IMR-90 (cell line): ENCODE measurements around the gene HCN3. TPM values are rescaled to one million over a fixed set of nuclear protein-coding genes. Genes with fewer than 3 reads are reported as not detected.

Experiments
- ATAC-seq: fragments of 200-7000 bp; cut with Tn5 transposase; 2 replicates; pipeline ENCODE4 v1.9.1; 2020; ENCODE audit warnings: low read depth, mild to moderate bottlenecking, moderate library complexity
- BruUV-seq: library from RNA; stranded (reverse); fragments of 400-500 nt; replicated peaks from 2 replicates; lab custom pipeline; 2021; lab: Mats Ljungman, UMichigan
- CTCF ChIA-PET: fragments of 300-600 bp; formaldehyde crosslinking; extraction: SDS; loops from one replicate; lab custom pipeline; 2021; ENCODE audit warnings: antibody characterized with exemption; lab: Yijun Ruan, JAX
- POLR2A ChIA-PET: fragments of 300-600 bp; sonication (Branson Sonifier 250); formaldehyde crosslinking; loops from one replicate; lab custom pipeline; 2022; ENCODE audit warnings: antibody characterized with exemption; ENCODE audit not compliant: unreplicated experiment; lab: Charles Lee
- DNase-seq: peaks from one replicate; pipeline ENCODE4 v3.0.0; 2013
- H2AFZ ChIP-seq: replicated peaks from 2 replicates; pipeline ENCODE3; 2013; ENCODE audit warnings: low read length, mild to moderate bottlenecking; ENCODE audit not compliant: poor library complexity
- H2AK5ac ChIP-seq: 2 replicates; pipeline ENCODE4 v1.6.1; 2013; ENCODE audit warnings: low read depth, low read length, inconsistent platforms
- H2AK9ac ChIP-seq: replicated peaks from 2 replicates; pipeline ENCODE3; 2013; ENCODE audit warnings: mild to moderate bottlenecking, low read depth, low read length, moderate library complexity; ENCODE audit not compliant: poor library complexity
- H2BK120ac ChIP-seq: 2 replicates; pipeline ENCODE4 v1.6.1; 2013; ENCODE audit warnings: low read depth, low read length, inconsistent platforms
- H2BK15ac ChIP-seq: 3 replicates; pipeline ENCODE4 v1.6.1; 2013; ENCODE audit warnings: low read depth, low read length, inconsistent platforms
- H2BK20ac ChIP-seq: 2 replicates; pipeline ENCODE4 v1.6.1; 2013; ENCODE audit warnings: low read depth, mild to moderate bottlenecking, inconsistent platforms, low read length, moderate library complexity
- H2BK5ac ChIP-seq: 2 replicates; pipeline ENCODE4 v1.6.1; 2013; ENCODE audit warnings: mild to moderate bottlenecking, low read depth, low read length, inconsistent platforms; ENCODE audit not compliant: poor library complexity, severe bottlenecking
- H3K14ac ChIP-seq: replicated peaks from 2 replicates; pipeline ENCODE4 v1.6.1; 2013; ENCODE audit warnings: low read depth, low read length, inconsistent platforms
- H3K18ac ChIP-seq: 2 replicates; pipeline ENCODE4 v1.6.1; 2013; ENCODE audit warnings: low read depth, low read length, control low read depth
- H3K23ac ChIP-seq: 2 replicates; pipeline ENCODE4 v1.6.1; 2013; ENCODE audit warnings: low read depth, low read length, inconsistent platforms
- H3K27ac ChIP-seq: 2 replicates; pipeline ENCODE4 v1.5.1; 2013; ENCODE audit warnings: mild to moderate bottlenecking, control low read depth, low read length; ENCODE audit not compliant: insufficient read depth
- H3K27me3 ChIP-seq: 2 replicates; pipeline ENCODE4 v1.6.1; 2013; ENCODE audit warnings: low read length; ENCODE audit not compliant: control insufficient read depth, insufficient read depth
- H3K36me3 ChIP-seq: 2 replicates; pipeline ENCODE4 v1.6.1; 2013; ENCODE audit warnings: low read length, mixed read lengths; ENCODE audit not compliant: control insufficient read depth, insufficient read depth
- H3K4ac ChIP-seq: 2 replicates; pipeline ENCODE4 v1.6.1; 2013; ENCODE audit warnings: low read depth, low read length, inconsistent platforms
- H3K4me1 ChIP-seq: 2 replicates; pipeline ENCODE4 v1.6.1; 2013; ENCODE audit warnings: low read length, mixed read lengths; ENCODE audit not compliant: control insufficient read depth, insufficient read depth
- H3K4me2 ChIP-seq: 2 replicates; pipeline ENCODE4 v1.6.1; 2013; ENCODE audit warnings: low read depth, mild to moderate bottlenecking, control low read depth, low read length, moderate library complexity
- H3K4me3 ChIP-seq: 2 replicates; pipeline ENCODE4 v1.5.1; 2013; ENCODE audit warnings: low read depth, mild to moderate bottlenecking, control low read depth, low read length, moderate library complexity; ENCODE audit not compliant: insufficient read depth
- H3K56ac ChIP-seq: 2 replicates; pipeline ENCODE4 v1.6.1; 2013; ENCODE audit warnings: low read length, inconsistent platforms; ENCODE audit not compliant: insufficient read depth; ENCODE audit errors: extremely low read depth
- H3K79me1 ChIP-seq, 2 experiments: 2 replicates each; pipeline ENCODE4 v1.6.1; 2013; ENCODE audit warnings: low read length in 2 of 2, inconsistent platforms in 1 of 2, low read depth in 1 of 2
- H3K9ac ChIP-seq: 2 replicates; pipeline ENCODE4 v1.6.1; 2013; ENCODE audit warnings: low read depth, low read length, control low read depth
- H3K9me1 ChIP-seq: 2 replicates; pipeline ENCODE4 v1.6.1; 2013; ENCODE audit warnings: low read length, inconsistent platforms; ENCODE audit not compliant: insufficient read depth
- H3K9me3 ChIP-seq: 2 replicates; pipeline ENCODE4 v1.6.1; 2013; ENCODE audit warnings: low read length; ENCODE audit not compliant: control insufficient read depth, insufficient read depth
- H4K20me1 ChIP-seq: 2 replicates; pipeline ENCODE4 v1.6.1; 2013; ENCODE audit warnings: low read length, inconsistent platforms; ENCODE audit not compliant: insufficient read depth
- H4K5ac ChIP-seq: 2 replicates; pipeline ENCODE4 v1.6.1; 2013; ENCODE audit warnings: mild to moderate bottlenecking, low read depth, low read length, control low read depth
- H4K8ac ChIP-seq, 2 experiments: 2 replicates each; pipeline ENCODE4 v1.6.1; 2013; ENCODE audit warnings: low read depth in 2 of 2, low read length in 2 of 2, control low read depth in 1 of 2, inconsistent platforms in 1 of 2
- H4K91ac ChIP-seq: 2 replicates; pipeline ENCODE4 v1.6.1; 2013; ENCODE audit warnings: low read depth, low read length, inconsistent platforms; ENCODE audit not compliant: insufficient read depth
- BHLHE40 ChIP-seq: fragments of 150-350 bp; IDR thresholded peaks from 2 replicates; pipeline ENCODE4 v1.6.1; 2016; ENCODE audit warnings: mild to moderate bottlenecking, low read depth, low read length
- CEBPB ChIP-seq: IDR thresholded peaks from 2 replicates; pipeline ENCODE4 v1.6.1; 2012; ENCODE audit warnings: low read depth, low read length, improper control_type of control experiment
- CHD1 ChIP-seq: IDR thresholded peaks from 2 replicates; pipeline ENCODE4 v1.6.1; 2012; ENCODE audit warnings: low read depth, low read length, improper control_type of control experiment
- CTCF ChIP-seq: conservative IDR thresholded peaks from 2 replicates; pipeline ENCODE4 v1.5.1; 2012; ENCODE audit warnings: mild to moderate bottlenecking, low read depth, low read length, improper control_type of control experiment
- FOS ChIP-seq: fragments of 150-350 bp; IDR thresholded peaks from 2 replicates; pipeline ENCODE4 v1.6.1; 2016; ENCODE audit warnings: low read depth, low read length
- MAFK ChIP-seq: IDR thresholded peaks from 2 replicates; pipeline ENCODE4 v1.6.1; 2012; ENCODE audit warnings: low read depth, low read length, improper control_type of control experiment
- MAZ ChIP-seq: IDR thresholded peaks from 2 replicates; pipeline ENCODE4 v1.6.1; 2012; ENCODE audit warnings: low read depth, mild to moderate bottlenecking, low read length, improper control_type of control experiment, moderate library complexity, borderline replicate concordance
- MXI1 ChIP-seq: IDR thresholded peaks from 2 replicates; pipeline ENCODE4 v1.6.1; 2012; ENCODE audit warnings: low read depth, mild to moderate bottlenecking, low read length, moderate library complexity, borderline replicate concordance
- NFE2L2 ChIP-seq: fragments of 150-350 bp; IDR thresholded peaks from 2 replicates; pipeline ENCODE4 v1.6.1; 2016; ENCODE audit warnings: low read depth, mild to moderate bottlenecking, low read length
- POLR2A ChIP-seq: IDR thresholded peaks from 2 replicates; pipeline ENCODE4 v1.6.1; 2012; ENCODE audit warnings: mild to moderate bottlenecking, low read depth, low read length
- RAD21 ChIP-seq: IDR thresholded peaks from 2 replicates; pipeline ENCODE4 v1.6.1; 2012; ENCODE audit warnings: low read length, improper control_type of control experiment
- RCOR1 ChIP-seq: IDR thresholded peaks from 2 replicates; pipeline ENCODE4 v1.6.1; 2012; ENCODE audit warnings: mild to moderate bottlenecking, low read length, improper control_type of control experiment; ENCODE audit not compliant: insufficient replicate concordance
- RFX5 ChIP-seq: IDR thresholded peaks from 2 replicates; pipeline ENCODE4 v1.8.0; 2012; ENCODE audit warnings: low read depth, mild to moderate bottlenecking, low read length, moderate library complexity
- SMC3 ChIP-seq: fragments of 150-350 bp; IDR thresholded peaks from 2 replicates; pipeline ENCODE4 v1.6.1; 2016; ENCODE audit warnings: low read depth, mild to moderate bottlenecking, antibody characterized with exemption, low read length, moderate library complexity
- USF2 ChIP-seq: fragments of 150-350 bp; IDR thresholded peaks from 2 replicates; pipeline ENCODE4 v1.6.1; 2017; ENCODE audit warnings: mild to moderate bottlenecking, antibody characterized with exemption, low read length, low read depth
- WGBS, 2 experiments: methylation state at CpG; one replicate each; pipeline versions ENCODE4 v1.1.5 to v1.1.7; 2013; ENCODE audit warnings: missing lambda C conversion rate in 2 of 2; ENCODE audit not compliant: insufficient read length in 1 of 2; ENCODE audit errors: extremely low coverage in 2 of 2; 5-methylcytosine and 5-hydroxymethylcytosine counted together
- dilution Hi-C: fragments of 300-500 bp; cut with HindIII; formaldehyde crosslinking; loops from one replicate; pipeline ENCODE4 v1.14.3; 2018; ENCODE audit warnings: low sequenced_read_pairs; ENCODE audit not compliant: unreplicated experiment
- in situ Hi-C: fragments of 300-500 bp; cut with MboI; formaldehyde crosslinking; loops from 3 replicates; pipeline ENCODE4 v1.14.3; 2019; ENCODE audit warnings: low sequenced_read_pairs, inconsistent platforms, mixed read lengths
- intact Hi-C: fragments of 100-400 bp; cut with micrococcal nuclease; formaldehyde crosslinking; loops from 2 replicates; pipeline ENCODE4 v1.10.0; 2022
- polyA plus RNA-seq, 3 experiments: library from polyadenylated mRNA; depleted of rRNA; stranded (reverse); fragments of >200 nt; gene quantifications; 2 replicates each; pipeline ENCODE4 v1.2.3, GENCODE V29; 2012; ENCODE audit warnings: low replicate concordance in 1 of 3
- total RNA-seq: library from RNA; depleted of rRNA; stranded (reverse); fragments of >200 nt; gene quantifications from 2 replicates; pipeline ENCODE4 v1.2.3, GENCODE V29; 2012
- TF ChIP-seq, protein P1 (sequence below): fragments of 150-350 bp; IDR thresholded peaks from 2 replicates; pipeline ENCODE4 v1.6.1; 2016; ENCODE audit warnings: low read depth, mild to moderate bottlenecking, low read length, moderate library complexity, borderline replicate concordance

The HCN3 gene
- total and polyA plus RNA-seq, 2 of the 4 experiments (the other 2 are of a cell fraction) = 0.36 to 2.7 TPM

DNA sequence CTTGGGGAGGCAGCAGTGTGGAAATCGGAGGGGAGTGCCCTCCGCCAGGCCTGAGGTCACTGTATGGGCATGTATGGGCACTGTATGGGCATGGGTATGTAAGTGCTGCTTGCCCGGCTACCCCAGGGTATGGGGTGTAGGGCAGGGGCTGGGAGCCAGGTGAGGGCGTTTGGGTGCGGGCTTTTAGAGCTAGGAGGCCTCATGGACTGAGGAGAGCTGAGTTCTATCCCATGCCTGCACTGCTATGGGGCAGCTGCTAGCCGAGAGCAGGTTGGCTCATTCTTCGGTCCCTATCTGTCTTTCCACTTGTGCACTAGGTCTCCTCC lies 18.6 kb downstream of the HCN3 start:
- Histone ChIP-seq H4K8ac (no peak overlapping the region), H2BK15ac (no peak overlapping the region), H2AK5ac (no peak overlapping the region), H3K18ac (no peak overlapping the region), H3K9ac (no peak overlapping the region), H2AK9ac (no peak overlapping the region), H2AFZ (peak overlapping the region; percentile 43), H3K4me2 (no peak overlapping the region), H3K14ac (no peak overlapping the region), H3K4ac (no peak overlapping the region), H4K20me1 (no peaks in the 10 kb centered on the region), H3K27ac (no peak overlapping the region), H3K23ac (no peak overlapping the region), H4K5ac (no peak overlapping the region), H2BK20ac (no peak overlapping the region), H3K79me1 (no peaks in the 10 kb centered on the region), H3K4me3 (no peak overlapping the region), H3K36me3 (no peaks in the 10 kb centered on the region), H2BK120ac (no peak overlapping the region), H3K4me1 (no peaks in the 10 kb centered on the region), H3K9me1 (no peaks in the 10 kb centered on the region), H2BK5ac (no peak overlapping the region), H4K91ac (no peak overlapping the region), H3K56ac (no peak overlapping the region), H3K27me3 (peaks cover 58% of the 10 kb centered on the region), H3K9me3 (peaks cover 2% of the 10 kb centered on the region; the same call in 1 of the 2 replicates)
- TF ChIP-seq RFX5 (no peak), RAD21 (no peak), NFE2L2 (no peak), MAZ (no peak), POLR2A (no peak), MAFK (no peak), BHLHE40 (no peak), FOS (no peak), SMC3 (no peak), CEBPB (no peak), CTCF (no peak), RCOR1 (no peak), CHD1 (no peak), USF2 (no peak), MXI1 (no peak)
- TF ChIP-seq, protein P1, sequence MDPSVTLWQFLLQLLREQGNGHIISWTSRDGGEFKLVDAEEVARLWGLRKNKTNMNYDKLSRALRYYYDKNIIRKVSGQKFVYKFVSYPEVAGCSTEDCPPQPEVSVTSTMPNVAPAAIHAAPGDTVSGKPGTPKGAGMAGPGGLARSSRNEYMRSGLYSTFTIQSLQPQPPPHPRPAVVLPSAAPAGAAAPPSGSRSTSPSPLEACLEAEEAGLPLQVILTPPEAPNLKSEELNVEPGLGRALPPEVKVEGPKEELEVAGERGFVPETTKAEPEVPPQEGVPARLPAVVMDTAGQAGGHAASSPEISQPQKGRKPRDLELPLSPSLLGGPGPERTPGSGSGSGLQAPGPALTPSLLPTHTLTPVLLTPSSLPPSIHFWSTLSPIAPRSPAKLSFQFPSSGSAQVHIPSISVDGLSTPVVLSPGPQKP = no peak
- BruUV-seq = no TSS peak
- POLR2A ChIA-PET = no interaction called here
- 83% methylated on average over 3 of the region's 7 CpGs; no CpG with 5 or more reads in 1 of the 2 experiments for WGBS, 2 experiments
- no peak for ATAC-seq
- CTCF ChIA-PET = interaction anchor here (0.6 kb wide), 1 partner anchor 20 kb away, joined by 8 read pairs; no protein-coding TSS in a partner anchor
- DNase-seq = no peak
- dilution Hi-C loops (no loop called here), in situ Hi-C loops (no loop called here), intact Hi-C loops (no loop called here)
